ENCODE data around the gene STRIP1.
"Not testable (repeated sequence)": the region's sequence is repeated elsewhere in the genome, so short reads cannot be mapped to it uniquely, and the experiment has no call there.

Gene STRIP1

GRCh38 chr1:110011527-110012041, 22.8 kb upstream of the STRIP1 start:
- no peak for DNase-seq

GRCh38 chr1:110012100-110012780, 22.2 kb upstream of the STRIP1 start:
- DNase-seq, result no peak

GRCh38 chr1:110017792-110018191, 16.6 kb upstream of the STRIP1 start:
- DNase-seq, result no peak

GRCh38 chr1:110018396-110018795, 16.0 kb upstream of the STRIP1 start:
- DNase-seq, result no peak

GRCh38 chr1:110019770-110020169, 14.7 kb upstream of the STRIP1 start:
- DNase-seq, result no peak

GRCh38 chr1:110021285-110021684, 13.1 kb upstream of the STRIP1 start:
- no peak for DNase-seq

- no peak for DNase-seq
Observed at GRCh38 chr1:110024613-110025012, 9.8 kb upstream of the STRIP1 start.

- DNase-seq, result not testable (repeated sequence)
Observed at GRCh38 chr1:110030687-110031086, 3.7 kb upstream of the STRIP1 start.

- DNase-seq, result no peak
Observed at GRCh38 chr1:110032327-110032726, 2.1 kb upstream of the STRIP1 start.

GRCh38 chr1:110033421-110033820, 1.0 kb upstream of the STRIP1 start:
- DNase-seq, result no peak

GRCh38 chr1:110034040-110034450, 379 bp upstream of the STRIP1 start:
- DNase-seq, result no peak

GRCh38 chr1:110035236-110035752, 870 bp downstream of the STRIP1 start:
- DNase-seq, result no peak

GRCh38 chr1:110038271-110038670, 3.8 kb downstream of the STRIP1 start:
- no peak for DNase-seq

- DNase-seq, result no peak
Observed at GRCh38 chr1:110039641-110040040, 5.2 kb downstream of the STRIP1 start.

GRCh38 chr1:110040548-110040947, 6.1 kb downstream of the STRIP1 start:
- DNase-seq, result no peak

- no peak for DNase-seq
Observed at GRCh38 chr1:110043016-110043415, 8.6 kb downstream of the STRIP1 start.

GRCh38 chr1:110047463-110047862, 13.0 kb downstream of the STRIP1 start:
- no peak for DNase-seq

- DNase-seq, result no peak
Observed at GRCh38 chr1:110048240-110048639, 13.8 kb downstream of the STRIP1 start.

- DNase-seq, result no peak
Observed at GRCh38 chr1:110048923-110049601, 14.6 kb downstream of the STRIP1 start.

- DNase-seq, result no peak
Observed at GRCh38 chr1:110049801-110050601, 15.6 kb downstream of the STRIP1 start.

- no peak for DNase-seq
Observed at GRCh38 chr1:110050602-110051261, 16.3 kb downstream of the STRIP1 start.

GRCh38 chr1:110051262-110051648, 16.8 kb downstream of the STRIP1 start:
- DNase-seq, result no peak

Measured in NCI-H1694 treated with DMSO at 0.1 percent for 48 hours (cell line).